HL-60/S4 (cell line): Measurements from ENCODE around the gene MED26.
"Not testable (repeated sequence)": the region's sequence is repeated elsewhere in the genome, so short reads cannot be mapped to it uniquely, and the experiment has no call there.

ENCODE experiments used
- in situ Hi-C: fragments of 300-500 bp; cut with MboI; formaldehyde crosslinking; loops from 2 replicates; pipeline ENCODE4 v1.14.3; 2022; ENCODE audit warnings: low sequenced_read_pairs

MED26 gene

GRCh38 chr19:16628183-16628983, at the start of gene MED26:
TSS of gene MED26 (minus strand) at chr19:16628204. CDS start at chr19:16627943, 261 bp downstream.
- in situ Hi-C loops = no loop called here

DNA sequence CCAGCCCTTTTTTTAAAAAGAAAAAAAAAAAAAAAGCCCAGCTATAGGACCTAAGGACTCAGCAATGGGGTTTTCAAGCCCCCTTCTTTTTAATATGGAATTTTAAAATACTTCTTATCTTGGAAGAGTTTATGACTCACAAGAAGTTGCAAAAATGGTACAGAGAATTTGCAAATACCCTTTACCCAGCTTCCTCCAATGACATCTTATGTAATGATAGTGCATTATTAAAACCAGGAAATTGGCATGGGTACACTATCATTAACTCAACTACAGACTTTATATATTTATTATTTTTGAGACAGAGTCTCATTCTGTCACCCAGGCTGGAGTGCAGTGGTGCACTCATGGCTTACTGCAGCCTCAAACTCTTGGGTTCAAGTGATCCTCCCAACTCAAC, 49.1 kb upstream of the MED26 start:
- in situ Hi-C loops = no loop called here

- in situ Hi-C loops = no loop called here
Observed at GRCh38 chr19:16676101-16676798, 48.2 kb upstream of the MED26 start.

DNA sequence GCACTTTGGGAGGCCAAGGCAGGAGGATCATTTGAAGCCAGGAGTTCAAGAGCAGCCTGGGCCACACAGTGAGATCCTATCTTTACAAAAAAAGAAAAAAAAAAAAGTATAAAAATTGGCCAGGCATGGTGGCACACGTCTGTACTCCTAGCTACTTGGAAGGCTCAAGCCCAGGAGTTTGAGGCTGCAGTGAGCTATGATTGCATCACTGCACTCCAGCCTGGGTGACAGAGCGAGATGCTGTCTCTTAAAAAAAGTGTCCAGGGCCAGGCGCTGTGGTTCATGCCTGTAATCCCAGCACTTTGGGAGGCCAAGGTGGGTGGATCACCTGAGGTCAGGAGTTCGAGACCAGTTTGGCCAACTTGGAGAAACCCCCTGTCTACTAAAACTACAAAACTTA, 45.8 kb upstream of the MED26 start:
- in situ Hi-C loops = not testable (repeated sequence)

GRCh38 chr19:16673231-16673630, 45.2 kb upstream of the MED26 start:
- in situ Hi-C loops = no loop called here

DNA sequence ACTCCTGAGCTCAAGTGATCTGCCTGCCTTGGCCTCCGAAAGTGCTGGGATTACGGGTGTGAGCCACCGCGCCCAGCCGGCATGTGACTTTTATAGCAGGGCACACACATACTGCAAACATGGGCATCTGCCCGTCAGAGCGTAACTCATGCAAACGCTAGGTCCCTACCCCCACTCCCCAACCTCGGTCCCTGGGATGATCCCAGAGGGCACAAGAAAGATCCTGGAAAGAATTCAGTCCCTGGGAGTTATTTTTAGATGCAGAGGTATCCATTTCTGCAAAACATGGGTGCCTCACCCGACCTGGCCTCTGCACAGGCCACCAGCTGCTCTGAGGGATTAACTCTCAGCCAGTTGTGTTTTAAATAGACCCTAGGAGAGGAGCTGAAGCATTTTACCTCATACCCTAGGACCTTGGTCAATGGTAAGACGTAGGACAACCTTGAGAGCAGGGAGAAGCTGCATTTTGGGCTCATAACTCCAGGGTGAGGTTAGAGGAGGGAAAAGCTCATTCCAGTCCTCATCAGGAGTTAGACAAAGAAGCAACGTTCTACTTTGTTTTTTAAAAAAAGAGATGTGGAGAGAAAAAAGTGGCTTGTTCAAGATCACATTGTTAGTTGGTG, 43.8 kb upstream of the MED26 start:
- in situ Hi-C loops = no loop called here

DNA sequence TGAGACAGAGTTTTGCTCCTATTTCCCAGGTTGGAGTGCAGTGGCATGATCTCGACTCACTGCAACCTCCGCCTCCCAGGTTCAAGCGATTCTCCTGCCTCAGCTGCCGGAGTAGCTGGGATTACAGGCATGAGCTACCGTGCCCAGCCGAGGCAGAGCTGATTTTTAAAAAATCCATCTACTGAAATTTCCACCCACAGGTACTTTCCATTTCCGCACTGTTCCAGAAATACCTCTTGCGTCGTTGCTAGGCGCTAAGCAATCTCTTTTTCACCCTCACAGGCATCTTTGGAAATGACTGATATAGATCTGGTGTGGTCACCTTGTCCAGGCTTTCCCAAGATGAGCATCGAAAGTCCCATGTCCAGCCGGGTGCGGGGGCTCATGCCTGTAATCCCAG, 42.3 kb upstream of the MED26 start:
- in situ Hi-C loops = no loop called here

DNA sequence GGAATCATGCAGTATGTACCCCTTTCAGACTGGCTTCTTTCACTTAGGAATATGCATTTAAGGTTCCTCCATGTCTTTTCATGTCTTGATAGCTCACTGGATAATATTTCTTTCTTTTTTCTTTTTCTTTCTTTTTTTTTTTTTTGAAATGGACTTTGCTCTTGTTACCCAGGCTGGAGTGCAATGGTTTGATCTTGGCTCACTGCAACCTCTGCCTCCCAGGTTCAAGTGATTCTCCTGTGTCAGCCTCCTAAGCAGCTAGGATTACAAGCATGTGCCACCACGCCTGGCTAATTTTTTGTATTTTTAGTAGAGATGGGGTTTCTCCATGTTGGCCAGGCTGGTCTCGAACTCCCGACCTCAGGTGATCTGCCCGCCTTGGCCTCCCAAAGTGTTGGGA, 40.7 kb upstream of the MED26 start:
- in situ Hi-C loops = not testable (repeated sequence)

DNA sequence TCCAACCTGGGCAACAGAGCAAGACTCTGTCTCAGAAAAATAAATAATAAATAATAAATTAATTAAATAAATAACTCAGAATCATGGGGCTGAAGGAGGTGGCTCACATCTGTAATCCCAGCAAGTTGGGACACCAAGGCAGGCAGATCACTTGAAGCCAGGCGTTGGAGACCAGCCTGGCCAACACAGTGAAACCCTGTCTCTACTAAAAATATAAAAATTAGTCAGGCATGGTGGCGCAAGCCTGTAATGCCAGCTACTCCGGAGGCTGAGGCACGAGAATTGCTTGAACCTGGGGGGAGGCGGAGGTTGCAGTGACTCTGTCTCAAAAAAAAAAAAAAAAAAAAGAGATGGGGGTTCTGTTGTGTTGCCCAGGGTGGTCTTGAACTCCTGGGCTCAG, 40.2 kb upstream of the MED26 start:
- in situ Hi-C loops = no loop called here

GRCh38 chr19:16661480-16662034, 33.6 kb upstream of the MED26 start:
- in situ Hi-C loops = no loop called here

DNA sequence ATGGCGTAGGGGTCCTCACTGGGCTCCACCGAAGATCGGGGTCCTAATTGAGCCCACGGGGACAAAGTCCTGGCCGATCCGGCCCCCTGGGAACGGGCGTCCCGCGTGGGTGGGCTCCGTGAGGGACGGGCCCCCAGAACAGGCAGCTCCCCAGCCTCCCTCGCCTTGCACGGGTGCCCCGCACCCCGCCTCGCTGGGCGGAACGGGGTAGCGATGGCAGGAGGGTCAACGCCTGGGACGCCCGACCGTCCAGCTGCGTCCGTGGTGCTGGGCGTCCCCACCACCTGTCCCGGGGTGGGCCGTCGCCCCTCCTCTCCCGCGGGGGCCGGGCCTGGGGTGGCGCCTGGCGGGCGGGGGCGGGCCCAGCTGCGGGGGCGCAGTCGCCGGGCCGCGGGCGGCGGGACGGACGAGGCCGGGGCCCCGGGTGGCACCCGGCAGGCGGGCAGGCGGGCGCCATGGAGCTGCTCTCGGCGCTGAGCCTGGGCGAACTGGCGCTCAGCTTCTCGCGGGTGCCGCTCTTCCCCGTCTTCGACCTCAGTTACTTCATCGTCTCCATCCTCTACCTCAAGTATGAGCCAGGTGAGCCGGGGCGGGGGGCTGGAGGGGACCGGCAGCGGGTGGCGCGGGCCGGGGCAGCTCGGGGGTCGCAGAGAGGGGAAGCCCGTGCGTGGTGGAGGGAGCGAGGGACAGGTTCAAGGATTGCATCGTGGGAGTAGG, 32.9 kb upstream of the MED26 start, which contains the start of gene TMEM38A:
TMEM38A (plus strand) TSS at position 377 of the 717 bp plus-strand sequence; CDS start at position 456, 79 bp downstream.
- in situ Hi-C loops = no loop called here

- in situ Hi-C loops = no loop called here
Observed at GRCh38 chr19:16659832-16660708, 32.1 kb upstream of the MED26 start, which contains the start of gene SMIM7. TSS of gene SMIM7 (minus strand) at chr19:16660144. CDS start at chr19:16660110, 34 bp downstream.

- in situ Hi-C loops = no loop called here
Observed at GRCh38 chr19:16659464-16659831, 31.4 kb upstream of the MED26 start.

GRCh38 chr19:16657384-16657783, 29.4 kb upstream of the MED26 start:
- in situ Hi-C loops = no loop called here

DNA sequence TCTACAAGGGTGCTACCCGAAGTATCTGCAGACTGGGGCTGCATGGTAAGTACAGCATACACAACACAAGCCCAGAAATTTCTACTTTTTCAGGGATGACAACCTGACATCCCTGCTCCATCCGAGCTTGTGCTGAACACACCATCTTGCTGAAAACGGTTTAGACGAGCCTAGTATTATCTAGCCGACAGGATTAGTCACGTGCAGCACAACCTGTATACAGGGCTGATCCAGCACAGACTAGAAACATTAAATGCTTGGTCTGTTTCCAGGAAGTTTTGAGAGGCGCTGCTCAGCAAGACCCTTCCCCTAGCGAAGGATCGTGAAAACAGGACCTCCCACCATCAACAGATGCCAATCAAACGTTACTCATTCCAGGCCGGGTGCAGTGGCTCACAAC, 27.7 kb upstream of the MED26 start:
- in situ Hi-C loops = no loop called here

DNA sequence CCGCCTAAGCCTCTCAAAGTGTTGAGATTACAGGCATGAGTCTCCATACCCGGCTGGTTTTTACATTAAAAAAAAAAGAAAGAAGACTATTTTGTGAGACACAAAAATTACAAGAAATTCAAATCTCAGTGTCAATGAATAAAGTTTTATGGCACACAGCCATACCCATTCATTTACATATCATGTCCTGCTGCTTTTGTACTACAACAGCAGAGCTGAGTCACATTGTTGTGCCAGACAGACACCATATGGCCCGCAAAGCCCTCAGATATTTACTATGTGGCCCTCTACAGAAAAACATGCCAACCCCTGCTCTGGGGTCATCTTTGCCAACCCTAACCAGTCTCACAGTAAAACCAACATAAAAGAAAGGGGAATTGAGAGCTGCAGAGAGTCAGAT, 26.6 kb upstream of the MED26 start:
- in situ Hi-C loops = no loop called here

DNA sequence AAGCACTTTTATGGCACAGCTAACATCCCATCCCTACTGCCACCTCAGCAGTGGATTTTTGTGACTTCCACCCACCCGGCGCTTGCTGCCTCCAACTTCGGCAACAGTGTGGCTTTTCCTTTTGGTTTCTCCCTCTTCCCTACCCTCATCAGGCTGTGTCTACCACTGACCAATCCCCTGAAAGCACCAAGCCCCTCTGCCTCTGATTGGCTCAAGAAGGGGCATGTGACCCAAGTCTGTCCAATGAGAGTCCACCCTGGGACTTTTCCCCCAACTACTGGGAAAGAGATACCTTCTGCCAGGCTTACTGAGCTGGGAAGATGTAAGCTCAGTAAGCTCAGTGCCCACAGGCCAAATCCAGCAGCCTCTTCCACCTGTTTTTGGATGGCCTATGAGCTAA, 26.1 kb upstream of the MED26 start:
- in situ Hi-C loops = no loop called here

DNA sequence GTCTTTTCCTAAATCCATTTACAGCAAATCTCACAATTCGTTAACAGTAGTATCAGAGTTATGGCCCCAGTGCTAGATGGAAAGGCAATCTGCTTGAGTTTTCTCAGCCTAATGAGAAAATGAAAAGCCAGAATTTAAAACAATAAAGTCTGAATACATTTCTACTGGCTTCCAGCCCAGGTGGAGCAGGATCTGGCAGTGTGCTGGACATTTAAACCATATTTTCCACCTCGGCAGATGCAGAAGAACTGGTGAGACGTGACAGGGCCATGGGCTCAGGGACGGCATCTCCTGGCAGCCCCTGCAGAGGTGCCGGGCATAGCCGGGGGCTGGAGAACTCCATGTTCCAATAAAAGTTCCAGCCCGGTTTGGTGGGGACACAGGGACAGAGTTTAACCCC, 24.9 kb upstream of the MED26 start:
- in situ Hi-C loops = no loop called here

DNA sequence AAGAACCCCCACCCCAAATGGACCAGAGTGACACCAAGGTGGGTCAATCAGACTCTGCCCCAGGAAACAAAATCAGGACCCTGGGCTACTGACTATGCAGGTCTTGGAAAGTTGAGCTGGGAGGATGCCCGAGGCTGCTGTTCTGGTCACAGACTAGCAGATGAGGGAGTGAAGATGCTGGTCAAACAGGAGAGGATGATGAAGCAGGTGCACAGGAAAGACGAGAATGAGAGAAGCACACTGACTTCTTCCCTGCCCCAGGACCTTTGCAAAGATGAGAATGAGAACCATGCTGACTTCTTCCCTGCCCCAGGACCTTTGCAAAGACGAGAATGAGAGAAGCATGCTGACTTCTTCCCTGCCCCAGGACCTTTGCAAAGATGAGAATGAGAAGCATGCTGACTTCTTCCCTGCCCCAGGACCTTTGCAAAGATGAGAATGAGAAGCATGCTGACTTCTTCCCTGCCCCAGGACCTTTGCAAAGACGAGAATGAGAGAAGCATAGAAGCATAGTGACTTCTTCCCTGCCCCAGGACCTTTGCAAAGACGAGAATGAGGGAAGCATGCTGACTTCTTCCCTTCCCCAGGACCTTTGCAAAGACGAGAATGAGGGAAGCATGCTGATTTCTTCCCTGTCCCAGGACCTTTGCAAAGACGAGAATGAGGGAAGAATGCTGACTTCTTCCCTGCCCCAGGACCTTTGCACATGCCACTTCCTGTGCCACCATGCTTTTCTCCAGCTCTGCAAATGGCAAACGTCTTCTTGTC, 23.6 kb upstream of the MED26 start:
- in situ Hi-C loops = not testable (repeated sequence)
